T-helper 1 cell treated with Interleukin-12 subunit alpha and Interleukin-12 subunit beta and Interleukin-4 antibody, amounts not matched to agents 30 ng/mL and 1 ng/mL, for 36 hours (primary cell): ENCODE results near the gene SEC14L1. TPM values are rescaled to one million over a fixed set of nuclear protein-coding genes. Genes with fewer than 3 reads are reported as not detected.
"Not testable (repeated sequence)": the region's sequence is repeated elsewhere in the genome, so short reads cannot be mapped to it uniquely, and the experiment has no call there.

Experiments
- intact Hi-C: fragments of 100-400 bp; cut with micrococcal nuclease; formaldehyde crosslinking; loops from one replicate; pipeline ENCODE4 v1.15.1; 2024
- total RNA-seq: library from RNA; stranded (reverse); gene quantifications from 2 replicates; pipeline ENCODE4 v1.2.3, GENCODE V29; 2022

SEC14L1 gene
- 94.3 and 98.0 TPM in 2 replicates for total RNA-seq

DNA sequence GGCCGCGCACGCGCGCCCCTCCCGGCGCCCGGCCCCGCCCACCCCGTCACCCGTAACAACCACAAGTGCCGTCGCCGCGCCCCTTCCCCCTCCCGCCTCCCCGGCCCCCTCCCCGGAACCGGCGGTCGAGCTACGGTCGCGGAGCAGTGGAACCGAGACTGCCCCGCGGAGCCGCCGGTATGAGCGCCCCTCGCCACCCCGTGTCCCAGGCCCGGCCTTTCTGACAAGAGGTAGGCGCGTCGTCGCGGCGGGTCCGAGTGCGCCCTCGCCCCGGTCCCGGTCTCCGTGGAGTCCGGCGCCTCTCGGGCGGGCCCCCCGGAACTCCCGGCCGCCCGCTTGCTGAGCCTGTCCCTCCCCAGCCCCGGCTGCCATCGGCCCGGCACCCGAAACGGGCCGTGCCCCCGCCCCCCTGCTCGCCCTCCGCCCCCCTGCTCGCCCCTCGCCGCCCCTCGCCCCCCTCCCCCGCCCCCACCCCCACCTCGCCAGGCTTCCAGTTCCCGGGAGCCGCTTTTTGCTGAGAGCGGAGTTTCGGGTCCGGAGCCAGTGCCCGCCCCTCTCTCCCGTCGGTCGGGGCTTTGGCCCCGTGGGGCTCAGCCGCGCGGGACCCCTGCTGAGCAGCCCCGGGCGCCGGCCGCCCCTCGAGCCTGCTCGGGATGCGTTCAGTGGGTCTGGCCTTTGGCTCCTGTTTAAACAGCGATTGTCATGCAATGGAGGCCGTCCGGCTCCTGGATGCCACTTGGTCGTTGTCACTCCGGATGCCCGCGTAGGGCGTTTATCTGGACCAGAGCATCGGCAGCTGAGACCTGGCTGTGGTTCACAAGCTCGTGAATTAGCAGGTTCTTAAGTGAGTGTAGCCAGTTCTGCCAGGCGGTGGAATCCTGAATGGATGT, at the start of gene SEC14L1:
Gene SEC14L1 (plus strand): TSS at position 92 of the 890 bp plus-strand sequence. CDS start 2,628 bp downstream, outside the sequence.
- intact Hi-C loops: loop anchor here (1.0 to 5.0 kb wide), 10 partner anchors 13 to 624 kb away; partner anchors contain the start of genes JMJD6, METTL23 and SRSF2

DNA sequence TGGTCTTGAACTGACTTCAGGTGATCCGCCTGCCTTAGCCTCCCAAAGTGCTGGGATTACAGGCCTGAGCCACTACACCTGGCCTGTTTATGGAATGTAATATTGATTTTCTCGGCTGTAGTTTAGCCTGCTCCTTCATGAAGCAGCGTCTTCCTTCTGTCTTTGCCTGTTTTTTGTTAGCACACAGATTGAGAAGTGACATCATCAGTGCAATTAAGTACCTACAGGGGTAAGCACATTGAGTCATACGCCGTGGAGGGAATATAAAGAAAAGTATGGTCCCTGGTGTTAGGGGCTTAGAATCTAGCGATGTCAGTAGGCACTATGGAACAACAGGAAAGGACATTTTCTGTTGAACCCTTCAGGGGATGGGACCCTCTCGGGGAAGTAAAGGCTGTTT, 48.7 kb upstream of the SEC14L1 start:
- intact Hi-C loops: no loop called here

DNA sequence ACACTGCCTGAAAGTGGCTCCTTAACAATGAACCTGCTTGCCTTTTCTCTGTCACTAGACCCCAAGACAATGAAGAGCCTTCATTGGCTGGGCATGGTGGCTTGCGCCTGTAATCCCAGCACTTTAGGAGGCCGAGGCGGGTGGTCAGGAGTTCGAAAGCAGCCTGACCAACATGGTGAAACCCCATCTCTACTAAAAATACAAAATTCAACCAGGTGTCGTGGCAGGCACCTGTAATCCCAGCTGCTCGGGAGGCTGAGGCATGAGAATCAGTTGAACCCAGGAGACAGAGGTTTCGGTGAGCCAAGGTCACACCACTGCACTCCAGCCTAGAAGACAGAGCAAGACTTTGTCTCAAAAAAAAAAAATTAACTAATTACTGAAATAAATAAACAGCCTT, 45.3 kb upstream of the SEC14L1 start:
- intact Hi-C loops: no loop called here

DNA sequence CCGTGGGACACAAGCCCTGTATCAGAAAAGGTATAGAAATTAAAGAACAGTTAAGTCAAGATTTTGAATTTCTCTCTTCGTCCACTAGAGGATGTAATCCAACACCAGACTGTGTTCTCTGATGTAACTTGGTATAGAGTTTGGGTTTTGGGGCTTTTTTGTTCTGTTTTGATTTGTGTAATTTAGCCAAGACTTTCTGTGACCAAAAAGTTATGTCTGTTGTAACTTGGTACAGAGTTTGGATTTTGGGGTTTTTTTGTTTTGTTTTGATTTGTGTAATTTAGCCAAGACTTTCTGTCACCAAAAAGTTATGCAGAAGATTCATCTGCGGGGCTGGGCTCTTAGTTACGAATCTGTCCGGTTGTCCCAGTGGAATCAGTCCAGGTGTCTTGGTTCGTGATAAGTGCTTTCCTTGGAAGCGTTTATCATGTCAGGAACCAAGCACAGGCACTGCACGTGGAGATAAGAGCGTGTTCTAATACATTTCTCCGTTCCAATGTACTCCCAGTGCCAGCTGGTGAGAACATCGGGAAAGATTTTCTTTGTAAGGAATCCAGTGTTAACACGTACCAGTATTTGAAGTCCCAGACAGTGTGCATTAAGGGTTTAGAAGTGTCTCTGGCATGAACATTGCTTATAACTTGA, 44.1 kb upstream of the SEC14L1 start:
- intact Hi-C loops: loop anchor here (1.0 to 2.0 kb wide), 2 partner anchors 44 to 151 kb away; partner anchors contain the start of gene SEC14L1

DNA sequence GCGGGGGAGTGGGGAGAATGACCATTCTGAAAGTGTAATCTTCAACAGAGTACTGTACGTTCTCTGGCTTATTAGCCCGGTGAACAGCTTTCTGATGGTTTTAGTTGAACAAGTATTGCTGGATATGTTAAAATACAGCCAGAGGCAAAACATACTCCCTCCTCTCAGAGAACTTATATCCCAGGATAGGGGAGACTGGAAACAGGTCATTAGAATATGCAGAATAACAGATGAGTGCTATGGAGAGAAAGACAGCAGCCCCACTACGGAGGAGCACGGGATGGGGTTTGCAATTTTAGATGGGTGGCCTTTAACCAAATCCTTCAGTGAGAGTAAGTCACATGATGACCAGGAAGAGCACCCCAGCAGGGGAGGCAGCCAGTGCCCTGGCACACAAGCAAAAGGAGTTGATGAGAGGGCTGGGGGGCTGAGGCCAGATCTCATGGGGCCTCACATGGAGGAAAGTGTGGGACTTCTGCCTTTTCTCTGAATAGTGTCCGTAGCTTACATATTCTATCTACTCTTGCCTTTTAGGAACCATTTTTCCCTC, 43.1 kb upstream of the SEC14L1 start:
- intact Hi-C loops: loop anchor here (2.0 kb wide), 1 partner anchor 43 kb away; the partner anchor contains the start of gene SEC14L1

DNA sequence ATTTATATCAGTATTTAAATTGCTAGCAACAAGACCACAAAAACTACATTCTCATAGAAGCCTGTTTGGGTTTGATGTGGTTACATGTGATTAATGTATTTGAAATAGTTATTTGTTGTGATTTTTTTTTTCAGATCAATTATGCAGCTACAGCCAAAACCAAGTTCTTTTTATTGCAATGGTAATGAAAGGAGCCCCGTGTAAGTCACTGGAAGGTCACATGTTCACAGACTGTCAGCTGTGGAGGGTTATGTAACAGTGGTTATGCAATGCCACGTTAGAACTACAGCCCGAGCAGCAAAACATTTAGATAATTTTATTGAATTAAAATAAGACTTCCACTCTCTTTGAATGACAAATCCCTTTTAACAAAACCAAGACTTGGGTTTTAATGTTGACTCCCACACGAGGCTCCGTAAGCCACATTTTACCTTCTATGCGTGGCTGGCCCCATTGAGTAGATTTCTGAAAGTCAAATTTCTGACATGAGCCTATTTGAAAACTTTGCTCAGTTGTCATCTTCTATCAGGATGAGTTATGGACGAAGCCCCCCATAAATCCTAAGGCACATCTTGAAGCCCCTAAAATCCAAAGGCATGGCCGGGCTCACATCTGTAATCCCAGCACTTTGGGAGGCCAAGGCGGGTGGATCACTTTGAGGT, 41.8 kb upstream of the SEC14L1 start:
- intact Hi-C loops: no loop called here

DNA sequence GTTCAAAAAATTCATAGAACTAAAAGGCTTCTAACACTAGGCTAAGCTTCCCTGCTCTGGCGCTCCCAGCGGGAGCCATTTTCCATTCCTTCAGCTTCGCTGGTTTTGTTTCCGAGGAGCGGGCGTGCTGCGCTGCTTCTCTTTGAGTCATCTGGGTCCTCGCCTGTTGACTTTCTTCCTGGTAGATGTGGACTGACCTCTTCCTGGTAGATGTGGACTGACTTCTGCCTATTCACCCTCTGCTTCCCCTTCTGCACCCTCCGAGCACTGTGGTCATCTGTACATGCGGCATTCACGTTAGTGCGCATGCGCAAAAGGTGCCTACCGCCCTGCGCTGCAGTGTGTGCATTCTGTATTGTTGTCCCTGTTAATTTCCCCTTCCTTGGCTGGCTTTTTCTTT, 40.8 kb upstream of the SEC14L1 start:
- intact Hi-C loops: no loop called here

DNA sequence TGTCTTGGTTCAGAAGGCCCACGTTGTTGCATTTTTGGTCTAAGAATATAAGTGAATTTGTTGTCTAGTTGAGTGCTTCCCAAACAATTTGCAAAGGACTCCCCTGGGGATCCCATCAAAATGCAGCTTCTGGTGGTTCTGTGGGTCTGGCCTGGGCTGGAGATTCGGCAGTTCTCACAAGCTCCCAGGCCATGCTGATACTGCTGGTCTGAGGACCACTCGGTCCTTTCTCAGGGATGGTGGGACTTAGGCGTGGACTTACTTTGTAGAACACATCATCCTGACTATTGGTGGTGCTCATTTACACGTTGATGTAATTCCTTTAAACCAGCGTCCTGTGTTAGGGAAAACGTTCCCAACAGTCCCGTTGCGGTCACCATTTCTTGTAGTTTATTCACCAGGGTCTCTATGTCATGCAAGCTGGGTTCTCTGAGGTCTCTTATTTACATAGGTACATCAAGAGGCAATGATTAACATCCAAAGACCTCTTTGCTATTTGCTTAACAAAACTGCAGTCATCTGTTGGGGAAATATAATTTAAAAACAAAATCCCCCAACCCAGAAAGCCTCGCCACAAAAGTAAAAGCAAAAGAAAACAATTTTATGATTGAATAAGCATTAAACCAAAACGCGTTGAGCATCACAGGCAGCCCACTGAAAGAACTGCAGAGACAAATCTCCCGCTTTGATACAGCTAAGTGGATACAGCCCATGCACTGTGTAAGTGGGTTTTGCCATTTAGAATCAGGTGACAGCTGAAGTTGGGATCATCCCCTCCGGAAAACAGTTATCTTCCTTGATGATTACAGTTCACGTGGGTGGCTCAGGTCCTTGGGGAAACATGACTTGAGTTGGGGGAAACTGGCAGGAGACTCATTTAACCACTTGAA, 39.0 kb upstream of the SEC14L1 start:
- intact Hi-C loops: no loop called here

DNA sequence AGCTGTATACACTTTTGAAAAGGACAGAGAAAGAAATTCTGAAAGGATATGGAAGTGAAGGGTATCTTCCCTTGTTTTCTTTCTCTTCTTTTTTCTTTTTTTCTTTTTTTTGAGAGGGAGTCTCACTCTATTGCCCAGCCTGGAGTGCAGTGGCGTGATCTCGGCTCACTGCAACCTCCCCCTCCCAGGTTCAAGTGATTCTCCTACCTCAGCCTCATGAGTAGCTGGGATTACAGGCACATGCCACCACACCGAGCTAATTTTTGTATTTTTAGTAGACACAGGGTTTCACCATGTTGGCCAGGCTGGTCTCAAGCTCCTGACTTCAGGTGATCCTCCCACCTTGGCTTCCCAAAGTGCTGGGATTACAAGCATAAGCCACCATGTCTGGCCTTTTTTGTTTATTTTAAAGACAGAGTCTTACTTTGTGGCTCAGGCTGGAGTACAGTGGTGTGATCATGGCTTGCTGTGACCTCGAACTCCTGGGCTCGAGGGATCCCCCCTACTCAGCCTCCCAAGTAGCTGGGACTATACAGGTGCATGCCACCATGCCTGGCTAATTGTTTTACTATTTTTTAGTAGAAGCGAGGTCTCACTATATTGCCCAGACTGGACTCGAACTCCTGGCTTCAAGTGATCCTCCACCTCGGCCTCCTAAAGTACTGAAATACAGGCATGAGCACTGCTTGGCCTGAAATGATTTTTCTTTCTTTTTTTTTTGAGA, 38.2 kb upstream of the SEC14L1 start:
- intact Hi-C loops: not testable (repeated sequence)

DNA sequence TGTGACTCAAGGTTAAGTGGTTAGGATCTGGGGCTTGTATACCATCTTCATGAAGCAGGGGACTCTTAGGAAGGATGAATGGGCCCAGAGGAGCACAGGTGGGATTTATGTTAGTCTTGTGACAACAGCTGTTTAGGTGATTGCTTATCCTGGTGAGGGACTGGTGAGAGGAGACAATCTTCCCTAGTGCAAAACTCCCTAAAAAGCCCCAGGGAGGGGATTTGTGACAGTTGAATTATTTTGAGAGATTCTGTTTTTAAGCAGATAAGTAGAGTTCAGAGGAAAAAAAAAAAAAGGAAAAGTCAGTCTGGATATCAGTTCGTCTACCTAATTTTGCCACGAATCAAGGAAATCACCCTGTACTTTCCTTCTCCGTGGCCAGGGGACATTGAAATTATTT, 35.1 kb upstream of the SEC14L1 start:
- intact Hi-C loops: loop anchor here (1.0 kb wide), 1 partner anchor 107 kb away; no protein-coding TSS in a partner anchor

DNA sequence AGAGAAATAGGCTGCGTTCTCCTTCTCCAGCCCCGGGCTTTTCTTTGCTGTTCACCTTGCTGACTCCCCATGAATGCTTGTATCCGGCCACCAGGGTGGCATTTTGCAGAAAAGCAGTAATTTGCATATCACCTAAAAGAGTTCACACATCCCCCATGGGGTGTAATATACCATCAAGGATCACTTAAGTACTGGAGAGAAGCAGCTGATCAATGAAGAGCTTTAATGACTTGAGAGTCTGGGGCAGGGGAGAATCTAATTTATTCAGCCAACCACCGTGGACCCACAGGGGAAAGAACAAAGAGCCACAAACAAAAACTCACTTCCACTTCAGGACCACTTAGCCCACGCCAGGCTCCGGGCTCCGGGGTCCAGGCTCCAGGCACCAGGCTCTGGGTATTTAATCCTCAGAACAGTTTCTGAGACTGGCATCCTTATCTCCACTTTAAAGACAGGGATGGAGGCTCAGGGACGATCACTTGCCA, 33.9 kb upstream of the SEC14L1 start:
- intact Hi-C loops: no loop called here

DNA sequence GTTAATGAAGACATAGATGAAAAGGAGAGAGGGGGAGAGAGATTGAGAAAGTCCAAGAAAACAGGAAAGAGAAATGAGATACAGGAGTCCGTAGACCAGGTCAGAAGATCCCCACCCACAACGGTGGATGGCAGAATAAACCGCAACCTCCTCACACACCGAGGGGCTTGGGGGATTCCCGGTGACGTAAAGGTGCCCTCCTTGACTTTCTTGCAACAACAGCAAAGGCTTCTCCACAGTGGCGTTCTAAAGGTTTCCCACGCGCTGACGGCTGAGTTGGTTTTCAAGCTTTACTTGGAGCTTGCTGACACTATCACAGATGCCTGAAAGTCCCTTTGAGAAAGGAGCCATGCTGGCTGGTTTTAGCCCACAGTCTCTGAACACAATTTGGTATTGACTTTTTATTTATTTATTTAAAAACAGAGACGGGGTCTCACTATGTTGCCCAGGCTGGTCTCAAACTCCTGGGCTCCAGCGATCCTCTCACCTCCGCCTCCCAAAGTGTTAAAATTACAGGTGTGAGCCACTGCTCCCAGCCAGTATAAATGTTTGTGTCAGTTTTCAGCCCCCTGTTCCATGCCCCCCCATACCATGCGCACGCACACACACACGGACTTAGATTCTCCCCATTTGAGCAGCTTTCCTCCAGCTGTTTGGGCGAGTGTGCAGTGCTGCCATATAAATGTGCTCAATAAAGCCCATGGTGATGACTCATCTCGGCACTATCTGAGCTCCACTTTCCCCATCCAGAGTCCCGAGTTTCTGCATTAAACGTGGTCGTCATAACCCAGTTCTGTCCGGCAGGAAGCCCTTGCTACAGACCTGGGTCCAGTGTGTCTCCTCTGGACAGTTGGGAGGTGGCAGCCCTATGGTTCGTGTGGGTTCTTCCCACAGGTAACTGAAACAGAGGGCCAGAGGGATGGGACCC, 33.0 kb upstream of the SEC14L1 start:
- intact Hi-C loops: no loop called here

DNA sequence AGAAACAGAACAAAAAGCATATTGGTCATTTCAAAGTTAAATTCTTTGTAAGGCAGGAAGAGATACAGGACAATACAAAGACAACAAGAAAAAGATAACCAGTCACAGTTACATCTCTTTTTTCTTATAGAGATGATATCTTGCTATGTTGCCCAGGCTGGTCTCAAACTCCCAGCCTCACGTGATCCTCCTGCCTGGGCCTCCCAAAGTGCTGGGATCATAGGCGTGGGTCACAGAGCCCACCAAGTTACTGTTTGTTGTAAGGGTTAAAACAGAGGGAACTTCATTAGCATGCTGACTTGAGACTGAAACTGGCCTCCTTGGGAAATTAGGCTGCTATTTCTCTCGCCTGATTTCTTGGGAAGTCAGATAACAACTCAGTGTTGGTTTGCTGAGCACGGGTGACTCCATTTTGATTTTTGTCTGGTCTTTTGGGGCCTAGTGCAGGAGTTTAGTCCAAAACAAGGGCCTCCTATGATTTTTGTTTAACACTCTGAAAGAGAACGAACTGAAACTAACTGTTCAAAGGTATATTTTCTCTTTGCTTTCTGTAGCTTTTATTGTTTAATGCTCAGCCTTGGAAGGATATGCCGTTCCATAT, 31.5 kb upstream of the SEC14L1 start:
- intact Hi-C loops: no loop called here

DNA sequence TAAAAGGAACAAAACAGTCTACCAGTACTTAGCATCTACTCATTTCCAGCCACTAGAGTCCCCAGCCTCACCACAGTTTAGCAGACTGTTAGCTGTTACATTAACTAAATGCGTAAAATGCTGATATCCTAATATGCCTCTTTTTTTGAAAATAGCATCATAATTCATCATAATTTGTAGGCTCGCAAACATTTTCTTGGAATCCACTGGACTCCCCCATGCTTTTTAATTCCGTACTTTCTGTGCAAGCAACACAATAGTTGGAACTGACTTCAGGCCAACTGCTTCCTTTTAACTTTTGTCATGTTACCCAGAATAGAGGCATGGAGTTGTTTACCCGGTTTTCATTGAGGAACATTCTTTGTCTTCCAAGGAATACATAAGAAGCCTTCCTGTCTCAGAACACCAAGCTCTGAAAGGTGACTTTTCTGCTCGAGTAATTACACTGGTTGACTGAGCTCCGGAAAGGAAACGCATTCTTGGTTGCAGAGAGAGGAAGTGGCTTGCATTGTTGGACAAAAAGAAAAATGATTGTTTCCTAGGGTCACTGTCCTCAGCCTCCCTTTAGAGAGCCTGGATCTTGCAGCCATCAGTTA, 30.9 kb upstream of the SEC14L1 start:
- intact Hi-C loops: loop anchor here (1.0 kb wide), 1 partner anchor 30 kb away; the partner anchor contains the start of gene SEC14L1

DNA sequence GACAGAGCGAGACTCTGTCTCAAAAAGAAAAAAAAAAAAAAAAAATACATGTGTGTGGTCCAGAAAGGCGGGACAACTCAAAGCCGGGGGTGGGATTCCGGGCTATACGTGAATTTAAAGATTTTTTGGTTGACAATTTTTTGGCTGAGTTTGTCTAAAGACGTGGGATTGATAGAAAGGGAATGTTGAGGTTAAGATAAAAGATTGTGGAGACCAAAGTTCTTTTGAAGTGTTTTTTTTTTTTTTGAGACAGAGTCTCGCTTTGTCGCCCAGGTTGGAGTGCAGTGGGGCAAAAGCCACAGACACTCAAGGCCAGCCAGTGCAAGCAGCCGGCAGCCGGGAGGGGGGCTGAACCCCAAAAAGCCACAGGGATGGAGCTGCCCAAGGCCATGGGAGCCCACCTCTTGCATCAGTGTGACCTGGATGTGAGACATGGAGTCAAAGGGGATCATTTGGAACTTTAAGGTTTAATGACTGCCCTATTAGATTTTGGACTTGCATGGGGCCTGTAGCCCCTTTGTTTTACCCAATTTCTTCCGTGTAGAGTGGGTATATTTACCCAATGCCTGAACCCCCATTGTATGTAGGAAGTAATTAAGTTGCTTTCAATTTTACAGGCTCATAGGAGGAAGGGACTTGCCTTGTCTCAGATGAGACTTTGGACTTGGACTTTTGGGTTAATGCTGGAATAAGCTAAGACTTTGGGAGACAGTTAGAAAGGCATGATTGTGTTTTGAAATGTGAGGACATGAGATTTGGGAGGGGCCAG, 29.4 kb upstream of the SEC14L1 start:
- intact Hi-C loops: not testable (repeated sequence)

DNA sequence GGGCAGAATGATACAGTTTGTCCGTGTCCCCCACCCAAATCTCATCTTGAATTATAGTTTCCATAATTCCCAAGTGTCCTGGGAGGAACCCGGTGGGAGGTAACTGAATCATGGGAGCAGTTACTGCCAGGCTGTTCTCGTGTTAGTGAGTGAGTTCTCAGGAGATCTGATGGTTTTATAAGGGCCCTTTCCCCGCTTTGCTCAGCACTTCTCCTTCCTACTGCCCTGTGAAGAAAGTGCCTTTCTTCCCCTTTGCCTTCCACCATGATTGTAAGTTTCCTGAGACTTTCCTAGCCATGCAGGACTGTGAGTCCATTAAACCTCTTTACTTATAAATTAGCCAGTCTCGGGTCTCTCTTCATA, 28.9 kb upstream of the SEC14L1 start:
- intact Hi-C loops: no loop called here

DNA sequence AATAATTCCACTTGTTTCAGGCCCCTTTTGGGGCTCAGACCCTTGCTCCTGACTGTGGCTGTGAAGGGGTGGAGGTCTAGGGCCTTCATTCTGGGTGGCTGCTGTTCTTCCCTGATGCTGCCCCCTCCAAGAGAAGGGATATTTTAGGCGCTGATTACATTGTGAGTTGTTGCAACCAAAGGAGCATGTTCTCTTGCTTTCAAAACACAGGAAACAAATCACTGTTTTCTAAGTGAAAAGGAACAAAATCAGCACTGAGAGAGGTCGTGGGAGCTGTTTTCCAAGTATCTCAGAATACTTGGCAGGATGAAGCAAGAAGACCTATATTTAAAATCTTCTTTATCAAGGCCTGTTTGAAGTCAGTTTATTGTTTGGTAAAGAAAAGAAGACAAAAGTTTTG, 25.3 kb upstream of the SEC14L1 start:
- intact Hi-C loops: no loop called here
